Measurements from ENCODE around the gene LMAN1L.

DNA sequence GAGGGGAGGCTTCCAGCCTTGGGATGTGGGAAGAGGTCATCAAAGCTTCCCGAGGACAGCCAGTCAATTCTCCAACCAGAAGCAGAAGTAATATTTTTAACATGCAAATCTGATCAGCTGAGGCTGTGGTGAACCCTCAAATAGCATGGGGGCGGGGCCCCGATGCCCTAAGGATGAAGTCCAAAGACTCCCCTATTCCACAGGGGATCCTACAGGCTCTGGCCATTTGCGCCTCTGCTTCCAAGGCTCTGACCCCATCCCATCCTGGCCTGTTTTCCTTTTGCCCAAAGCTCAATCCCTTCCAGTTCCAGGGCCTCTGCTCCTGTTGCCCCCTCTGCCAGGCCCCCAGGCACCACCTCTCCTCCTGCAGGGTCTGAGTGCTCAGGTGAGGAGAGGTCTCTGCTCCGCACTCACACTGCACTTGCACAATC, 37.5 kb upstream of the LMAN1L start:
- TF ChIP-seq POLR2A (IDR thresholded peaks at IDR 0.05; ENCODE audit: low read depth, low read length) (no peak), POLR2AphosphoS5 (IDR thresholded peaks at IDR 0.05; ENCODE audit: low read depth, low read length) (no peak), TAF1 (IDR thresholded peaks at IDR 0.05; ENCODE audit: low read depth, low read length) (no peak)

All from GM12891 (cell line).